ENCODE measurements around the gene CLDN8. TPM values are rescaled to one million over a fixed set of nuclear protein-coding genes. Genes with fewer than 3 reads are reported as not detected.

The CLDN8 gene
- total RNA-seq, 4 donors from 2014 or later = not detected

DNA sequence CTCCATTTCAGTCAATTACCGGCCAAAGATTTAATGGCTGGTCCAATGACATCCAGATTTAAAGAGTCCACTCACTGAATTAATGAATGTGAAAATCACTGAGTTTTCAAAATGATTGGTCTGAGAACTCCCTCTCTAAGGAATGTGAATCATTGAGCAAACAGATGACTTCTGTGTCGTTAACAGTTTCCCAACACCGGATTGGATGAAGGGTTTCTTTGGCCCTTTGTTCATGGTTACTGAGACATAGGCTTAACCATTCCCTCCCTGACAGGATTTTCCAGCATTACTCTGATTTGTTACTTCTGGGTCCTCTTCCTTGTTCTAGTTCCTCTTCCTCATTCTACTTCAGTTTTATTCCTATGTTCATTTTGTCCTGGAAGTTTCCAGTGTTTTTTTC lies 47.8 kb downstream of the CLDN8 start:
- H3K4me3 ChIP-seq = no peak overlapping the region
- no peak for TF ChIP-seq POLR2A (IDR thresholded peaks at IDR 0.05)
- TF ChIP-seq, protein P1, sequence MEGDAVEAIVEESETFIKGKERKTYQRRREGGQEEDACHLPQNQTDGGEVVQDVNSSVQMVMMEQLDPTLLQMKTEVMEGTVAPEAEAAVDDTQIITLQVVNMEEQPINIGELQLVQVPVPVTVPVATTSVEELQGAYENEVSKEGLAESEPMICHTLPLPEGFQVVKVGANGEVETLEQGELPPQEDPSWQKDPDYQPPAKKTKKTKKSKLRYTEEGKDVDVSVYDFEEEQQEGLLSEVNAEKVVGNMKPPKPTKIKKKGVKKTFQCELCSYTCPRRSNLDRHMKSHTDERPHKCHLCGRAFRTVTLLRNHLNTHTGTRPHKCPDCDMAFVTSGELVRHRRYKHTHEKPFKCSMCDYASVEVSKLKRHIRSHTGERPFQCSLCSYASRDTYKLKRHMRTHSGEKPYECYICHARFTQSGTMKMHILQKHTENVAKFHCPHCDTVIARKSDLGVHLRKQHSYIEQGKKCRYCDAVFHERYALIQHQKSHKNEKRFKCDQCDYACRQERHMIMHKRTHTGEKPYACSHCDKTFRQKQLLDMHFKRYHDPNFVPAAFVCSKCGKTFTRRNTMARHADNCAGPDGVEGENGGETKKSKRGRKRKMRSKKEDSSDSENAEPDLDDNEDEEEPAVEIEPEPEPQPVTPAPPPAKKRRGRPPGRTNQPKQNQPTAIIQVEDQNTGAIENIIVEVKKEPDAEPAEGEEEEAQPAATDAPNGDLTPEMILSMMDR (IDR thresholded peaks at IDR 0.05) = no peak
- DNase-seq = no peak

DNA sequence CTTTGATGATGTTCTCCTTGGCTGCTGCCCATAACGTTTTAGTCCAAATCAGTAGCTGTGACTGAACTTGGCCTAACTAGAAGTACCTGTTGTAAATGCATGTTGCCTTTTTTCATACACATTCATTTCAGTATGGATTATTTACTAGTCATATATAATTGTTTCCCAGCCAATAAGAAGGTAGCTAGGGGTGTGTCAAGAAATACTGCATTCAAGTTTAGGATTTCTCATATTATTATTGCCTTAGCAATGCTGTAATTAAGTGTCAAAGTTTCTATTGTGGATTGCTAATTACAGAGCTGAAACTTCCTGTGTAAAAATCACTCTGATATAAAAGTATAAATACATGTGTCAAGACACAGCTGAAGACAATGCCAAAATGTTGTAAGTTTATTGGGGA lies 49.2 kb downstream of the CLDN8 start, which contains the start of gene CLDN17:
TSS of gene CLDN17 (minus strand) at position 101 of the 400 bp plus-strand sequence. CDS start 188 bp downstream, outside the sequence.
- no peak within 1 kb of the TSS for H3K4me3 ChIP-seq
- H3K9me3 ChIP-seq = no peaks in the 10 kb centered on the region
- TF ChIP-seq POLR2A (IDR thresholded peaks at IDR 0.05) = no peak
- TF ChIP-seq, protein P1 (IDR thresholded peaks at IDR 0.05) = no peak
- H3K27me3 ChIP-seq = no peaks in the 10 kb centered on the region
- no peak within 1 kb of the TSS for H3K27ac ChIP-seq
- intact Hi-C loops (cut with DNase I; ENCODE audit: low total_unique reads) = no loop called here
- DNase-seq = no peak
- no peaks in the 10 kb centered on the region for H3K36me3 ChIP-seq
- H3K4me1 ChIP-seq = no peaks in the 10 kb centered on the region

More for the DNA sequence above, 47.8 kb downstream of the CLDN8 start:
- Histone ChIP-seq H3K27me3 (no peaks in the 10 kb centered on the region), H3K36me3 (no peaks in the 10 kb centered on the region), H3K4me1 (no peaks in the 10 kb centered on the region), H3K9me3 (no peaks in the 10 kb centered on the region), H3K27ac (no peak overlapping the region)
- intact Hi-C loops (cut with DNase I; ENCODE audit: low total_unique reads) = no loop called here

DNA sequence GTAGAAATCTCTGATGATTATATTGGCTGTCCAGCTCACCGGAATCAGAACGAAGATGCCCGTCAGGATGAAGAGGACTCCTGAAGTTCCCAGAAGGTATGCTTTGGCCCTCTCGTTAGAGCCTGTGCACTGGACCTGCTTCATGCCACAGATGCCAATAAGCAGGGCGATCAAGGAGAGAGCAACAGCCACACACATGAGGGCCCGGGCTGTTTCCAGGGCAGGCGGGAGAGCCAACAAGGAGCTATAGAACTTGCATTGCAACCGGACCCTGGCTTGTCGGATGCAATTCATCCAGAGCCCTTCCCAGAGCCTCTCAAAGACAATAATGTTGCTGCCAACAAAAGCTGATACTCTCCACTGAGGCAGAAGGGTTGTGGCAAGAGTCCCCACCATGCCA lies 49.7 kb downstream of the CLDN8 start:
- H3K4me3 ChIP-seq = no peak overlapping the region
- H3K27ac ChIP-seq = no peak overlapping the region
- no peaks in the 10 kb centered on the region for H3K27me3 ChIP-seq
- DNase-seq = no peak
- no peak for TF ChIP-seq POLR2A (IDR thresholded peaks at IDR 0.05)
- TF ChIP-seq, protein P1 (IDR thresholded peaks at IDR 0.05) = no peak
- no peaks in the 10 kb centered on the region for H3K36me3 ChIP-seq
- intact Hi-C loops (cut with DNase I; ENCODE audit: low total_unique reads) = no loop called here
- no peaks in the 10 kb centered on the region for H3K4me1 ChIP-seq
- no peaks in the 10 kb centered on the region for H3K9me3 ChIP-seq

DNA sequence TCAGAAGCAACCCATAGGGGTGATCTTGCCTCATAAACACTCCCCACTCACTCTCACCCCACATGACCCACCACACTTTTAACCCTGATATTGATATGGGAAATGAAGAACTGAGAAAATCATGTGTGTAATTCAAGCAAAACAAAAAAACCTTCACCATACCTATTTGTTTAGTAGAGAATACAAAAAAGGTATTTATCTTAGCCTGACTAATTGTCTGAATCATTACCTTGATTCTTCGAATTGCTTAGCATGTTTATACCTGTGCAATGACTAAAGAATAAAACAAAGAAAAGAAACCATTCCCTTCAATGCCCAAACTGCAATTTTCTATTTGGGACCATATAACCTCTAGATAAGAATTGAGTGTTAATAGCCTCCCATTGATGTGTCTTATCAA lies 51.1 kb downstream of the CLDN8 start:
- DNase-seq = no peak
- H3K9me3 ChIP-seq = no peaks in the 10 kb centered on the region
- H3K36me3 ChIP-seq = no peaks in the 10 kb centered on the region
- no peak for TF ChIP-seq POLR2A (IDR thresholded peaks at IDR 0.05)
- TF ChIP-seq, protein P1 (IDR thresholded peaks at IDR 0.05) = no peak
- H3K27ac ChIP-seq = no peak overlapping the region
- H3K27me3 ChIP-seq = no peaks in the 10 kb centered on the region
- H3K4me3 ChIP-seq = no peak overlapping the region
- intact Hi-C loops (cut with DNase I; ENCODE audit: low total_unique reads) = no loop called here
- no peaks in the 10 kb centered on the region for H3K4me1 ChIP-seq

Other genes with a start within 250 kb of the CLDN8 start
- gene CLDN17, start 49.3 kb downstream of the CLDN8 start, total RNA-seq = not detected
- not detected for gene KRTAP24-1, start 66.9 kb upstream of the CLDN8 start, total RNA-seq
- gene KRTAP25-1, start 73.4 kb upstream of the CLDN8 start, total RNA-seq = not detected
- gene KRTAP26-1, start 104.2 kb upstream of the CLDN8 start, total RNA-seq = not detected
- not detected for gene KRTAP27-1, start 121.6 kb upstream of the CLDN8 start, total RNA-seq
- gene KRTAP23-1, start 132.5 kb upstream of the CLDN8 start, total RNA-seq = not detected
- not detected for gene KRTAP13-2, start 156.2 kb upstream of the CLDN8 start, total RNA-seq
- not detected for gene KRTAP13-1, start 179.9 kb upstream of the CLDN8 start, total RNA-seq
- gene KRTAP13-3, start 209.8 kb upstream of the CLDN8 start, total RNA-seq = not detected
- not detected for gene KRTAP13-4, start 214.1 kb upstream of the CLDN8 start, total RNA-seq
- not detected for gene KRTAP15-1, start 224.2 kb upstream of the CLDN8 start, total RNA-seq